Hepatocyte (in vitro differentiated cells): Measurements from ENCODE around the gene HIGD1C. TPM values are rescaled to one million over a fixed set of nuclear protein-coding genes. Genes with fewer than 3 reads are reported as not detected.
"Not testable (repeated sequence)": the region's sequence is repeated elsewhere in the genome, so short reads cannot be mapped to it uniquely, and the experiment has no call there.

Experiments
- DNase-seq: peaks from one replicate; pipeline ENCODE4 v3.0.0-alpha.2; 2016; ENCODE audit warnings: low spot score
- H2AFZ ChIP-seq: fragments of 200-600 bp; sonication (generic); 2 replicates; pipeline ENCODE4 v1.6.0; 2016; ENCODE audit warnings: antibody characterized with exemption, mild to moderate bottlenecking
- H3K27ac ChIP-seq: fragments of 200-600 bp; sonication (generic); 2 replicates; pipeline ENCODE4 v1.5.1; 2016; ENCODE audit warnings: mild to moderate bottlenecking
- H3K27me3 ChIP-seq: fragments of 200-600 bp; sonication (generic); 2 replicates; pipeline ENCODE4 v1.6.1; 2016
- H3K36me3 ChIP-seq: fragments of 200-600 bp; sonication (generic); replicated peaks from 2 replicates; pipeline ENCODE4 v1.5.1; 2016; ENCODE audit warnings: low read depth; ENCODE audit not compliant: insufficient read depth
- H3K4me1 ChIP-seq: fragments of 200-600 bp; sonication (generic); 2 replicates; pipeline ENCODE4 v1.5.1; 2016; ENCODE audit warnings: mild to moderate bottlenecking, moderate library complexity; ENCODE audit not compliant: insufficient read depth
- H3K4me2 ChIP-seq: fragments of 200-600 bp; sonication (generic); 2 replicates; pipeline ENCODE4 v1.6.0; 2016
- H3K4me3 ChIP-seq: fragments of 200-600 bp; sonication (generic); 2 replicates; pipeline ENCODE4 v1.5.1; 2016; ENCODE audit warnings: mild to moderate bottlenecking
- H3K79me2 ChIP-seq: fragments of 200-600 bp; sonication (generic); 2 replicates; pipeline ENCODE4 v1.6.0; 2017; ENCODE audit warnings: mild to moderate bottlenecking
- H3K9me2 ChIP-seq: fragments of 200-600 bp; sonication (generic); replicated peaks from 2 replicates; pipeline ENCODE4 v1.6.0; 2017; ENCODE audit warnings: mild to moderate bottlenecking; ENCODE audit not compliant: insufficient read depth
- H3K9me3 ChIP-seq: fragments of 200-600 bp; sonication (generic); 2 replicates; pipeline ENCODE4 v1.5.1; 2016; ENCODE audit warnings: low read depth, mild to moderate bottlenecking
- H4K20me1 ChIP-seq: fragments of 200-600 bp; sonication (generic); 2 replicates; pipeline ENCODE4 v1.6.0; 2016; ENCODE audit warnings: mild to moderate bottlenecking; ENCODE audit not compliant: insufficient read depth, poor library complexity, severe bottlenecking
- EZH2 ChIP-seq: fragments of 200-600 bp; sonication (generic); IDR thresholded peaks from 2 replicates; pipeline ENCODE4 v1.6.1; 2016; ENCODE audit warnings: antibody characterized with exemption, mild to moderate bottlenecking, borderline replicate concordance
- EZH2phosphoT487 ChIP-seq: fragments of 200-600 bp; sonication (generic); IDR thresholded peaks from one replicate; pipeline ENCODE4 v1.6.1; 2018; ENCODE audit warnings: antibody characterized with exemption, mild to moderate bottlenecking, low read depth, moderate library complexity; ENCODE audit not compliant: unreplicated experiment, severe bottlenecking
- WGBS: methylation state at CpG from one replicate; pipeline ENCODE4 v1.1.6; 2016; ENCODE audit warnings: low lambda C conversion rate; ENCODE audit errors: missing lambda C conversion rate; 5-methylcytosine and 5-hydroxymethylcytosine counted together
- polyA plus RNA-seq: library from polyadenylated mRNA; unstranded; fragments of >200 nt; fragmentation: Nextera tagmentation; extraction: Ambion mirVana; gene quantifications from 2 replicates; pipeline ENCODE4 v1.2.1, GENCODE V29; 2016
- total RNA-seq: library from RNA; depleted of rRNA; stranded (reverse); fragments of >200 nt; gene quantifications from 2 replicates; pipeline ENCODE4 v1.2.3, GENCODE V29; 2014
- TF ChIP-seq, protein P1 (sequence below): fragments of 200-600 bp; sonication (generic); IDR thresholded peaks from 2 replicates; pipeline ENCODE4 v1.5.1; 2016; ENCODE audit warnings: antibody characterized with exemption, mild to moderate bottlenecking; ENCODE audit not compliant: poor library complexity

Gene HIGD1C
- total RNA-seq, result not detected in 2 replicates
- not detected in 2 replicates for polyA plus RNA-seq

- 98% methylated on average over 19 of the region's 19 CpGs for WGBS
- Histone ChIP-seq H3K79me2 (no peaks in the 10 kb centered on the region), H3K4me3 (no peak within 1 kb of the TSS), H4K20me1 (no peaks in the 10 kb centered on the region), H3K9me3 (no peaks in the 10 kb centered on the region), H3K4me1 (no peaks in the 10 kb centered on the region), H3K9me2 (no peaks in the 10 kb centered on the region), H2AFZ (no peak within 1 kb of the TSS), H3K27me3 (no peaks in the 10 kb centered on the region), H3K36me3 (no peaks in the 10 kb centered on the region), H3K4me2 (no peak within 1 kb of the TSS), H3K27ac (no peak within 1 kb of the TSS)
- TF ChIP-seq, protein P1, sequence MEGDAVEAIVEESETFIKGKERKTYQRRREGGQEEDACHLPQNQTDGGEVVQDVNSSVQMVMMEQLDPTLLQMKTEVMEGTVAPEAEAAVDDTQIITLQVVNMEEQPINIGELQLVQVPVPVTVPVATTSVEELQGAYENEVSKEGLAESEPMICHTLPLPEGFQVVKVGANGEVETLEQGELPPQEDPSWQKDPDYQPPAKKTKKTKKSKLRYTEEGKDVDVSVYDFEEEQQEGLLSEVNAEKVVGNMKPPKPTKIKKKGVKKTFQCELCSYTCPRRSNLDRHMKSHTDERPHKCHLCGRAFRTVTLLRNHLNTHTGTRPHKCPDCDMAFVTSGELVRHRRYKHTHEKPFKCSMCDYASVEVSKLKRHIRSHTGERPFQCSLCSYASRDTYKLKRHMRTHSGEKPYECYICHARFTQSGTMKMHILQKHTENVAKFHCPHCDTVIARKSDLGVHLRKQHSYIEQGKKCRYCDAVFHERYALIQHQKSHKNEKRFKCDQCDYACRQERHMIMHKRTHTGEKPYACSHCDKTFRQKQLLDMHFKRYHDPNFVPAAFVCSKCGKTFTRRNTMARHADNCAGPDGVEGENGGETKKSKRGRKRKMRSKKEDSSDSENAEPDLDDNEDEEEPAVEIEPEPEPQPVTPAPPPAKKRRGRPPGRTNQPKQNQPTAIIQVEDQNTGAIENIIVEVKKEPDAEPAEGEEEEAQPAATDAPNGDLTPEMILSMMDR, result no peak
- TF ChIP-seq EZH2 (no peak), EZH2phosphoT487 (no peak)
- DNase-seq, result no peak
These were observed at the start of gene HIGD1C for GRCh38 chr12:50952510-50952909. Gene HIGD1C (plus strand): TSS chr12:50952544. CDS start chr12:50953999, 1,455 bp downstream.

DNA sequence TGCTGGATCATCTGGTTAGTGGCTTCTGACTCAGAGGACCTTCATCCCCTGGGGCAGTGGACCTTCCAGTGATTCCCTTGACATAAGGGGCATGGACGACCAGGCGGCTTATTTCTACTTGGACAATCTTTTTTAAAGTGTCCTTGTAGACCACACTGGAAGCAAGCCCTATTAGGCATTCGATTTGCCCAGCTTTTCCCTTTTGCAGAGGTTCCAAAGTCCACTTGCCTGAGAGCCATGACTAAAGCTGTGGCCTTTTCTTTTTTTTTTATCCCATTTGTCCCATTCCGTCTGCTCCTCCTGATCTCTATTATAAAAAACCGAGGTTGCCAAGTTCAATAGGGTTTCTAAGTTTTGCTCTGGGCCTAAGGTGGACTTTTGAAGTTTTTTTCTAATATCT, 43.9 kb upstream of the HIGD1C start:
- not testable (repeated sequence) for H3K4me2 ChIP-seq, H3K79me2 ChIP-seq, H3K9me2 ChIP-seq, H4K20me1 ChIP-seq, H2AFZ ChIP-seq, H3K27me3 ChIP-seq, DNase-seq, H3K9me3 ChIP-seq, H3K4me3 ChIP-seq, H3K4me1 ChIP-seq, H3K36me3 ChIP-seq
- 83% methylated on average over 5 of the region's 5 CpGs for WGBS
- H3K27ac ChIP-seq, result peak overlapping the region; percentile 11

DNA sequence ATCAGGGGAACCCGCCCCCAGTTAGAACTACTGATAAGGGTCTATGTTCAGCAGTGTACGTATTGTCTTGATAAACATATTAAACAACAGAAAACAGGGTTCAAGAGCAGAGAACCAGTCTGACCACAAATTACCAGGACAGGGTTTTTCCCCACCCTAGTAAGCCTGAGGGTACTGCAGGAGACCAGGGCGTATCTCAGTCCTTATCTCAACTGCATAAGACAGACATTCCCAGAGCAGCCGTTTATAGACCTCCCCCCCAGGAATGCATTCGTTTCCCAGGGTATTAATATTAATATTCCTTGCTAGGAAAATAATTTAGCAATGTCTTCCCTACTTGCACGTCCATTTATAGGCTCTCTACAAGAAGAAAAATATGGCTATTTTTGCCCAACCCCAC, 40.0 kb upstream of the HIGD1C start:
- H4K20me1 ChIP-seq, H3K4me2 ChIP-seq, H3K9me3 ChIP-seq, DNase-seq, H3K9me2 ChIP-seq, H3K27ac ChIP-seq, H3K4me3 ChIP-seq, H3K27me3 ChIP-seq, H3K4me1 ChIP-seq, H2AFZ ChIP-seq, H3K79me2 ChIP-seq, H3K36me3 ChIP-seq: not testable (repeated sequence)
- 92% methylated on average over 6 of the region's 6 CpGs for WGBS

GRCh38 chr12:50913224-50913623, 39.1 kb upstream of the HIGD1C start:
- no peak overlapping the region for H3K27ac ChIP-seq
- no peaks in the 10 kb centered on the region for H3K79me2 ChIP-seq
- H3K36me3 ChIP-seq, result no peaks in the 10 kb centered on the region
- peaks cover 8% of the 10 kb centered on the region for H3K9me3 ChIP-seq
- TF ChIP-seq, protein P1, result no peak
- no peak for TF ChIP-seq EZH2
- no peak for TF ChIP-seq EZH2phosphoT487
- DNase-seq, result no peak
- WGBS, result 87% methylated on average over 2 of the region's 2 CpGs
- H4K20me1 ChIP-seq, result no peaks in the 10 kb centered on the region
- no peaks in the 10 kb centered on the region for H3K9me2 ChIP-seq
- no peak overlapping the region for H2AFZ ChIP-seq
- no peaks in the 10 kb centered on the region for H3K4me1 ChIP-seq
- no peak overlapping the region for H3K4me2 ChIP-seq
- H3K4me3 ChIP-seq, result no peak overlapping the region
- H3K27me3 ChIP-seq, result no peaks in the 10 kb centered on the region
